ENCODE measurements around the gene DARS1.

DNA sequence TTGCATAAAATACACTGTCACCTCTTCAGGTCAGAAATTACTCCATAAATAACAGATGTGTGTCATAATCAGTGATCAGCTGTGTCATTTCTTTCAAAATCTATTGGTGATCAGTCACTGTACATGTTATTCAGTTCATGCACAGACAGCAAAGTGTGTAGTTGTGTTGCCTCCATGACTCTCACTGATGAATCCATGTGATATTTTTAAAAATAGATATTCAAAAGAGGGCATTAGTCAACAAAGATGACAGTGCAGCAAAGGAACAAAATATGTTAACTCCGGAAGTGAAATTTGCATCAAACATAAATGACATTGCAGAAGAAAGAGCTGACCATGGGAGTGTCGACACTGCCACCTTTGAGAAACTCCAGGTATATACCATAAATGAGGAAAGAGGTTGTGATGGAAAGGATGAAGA lies 92.0 kb downstream of the DARS1 start:
- TF ChIP-seq, protein P1, sequence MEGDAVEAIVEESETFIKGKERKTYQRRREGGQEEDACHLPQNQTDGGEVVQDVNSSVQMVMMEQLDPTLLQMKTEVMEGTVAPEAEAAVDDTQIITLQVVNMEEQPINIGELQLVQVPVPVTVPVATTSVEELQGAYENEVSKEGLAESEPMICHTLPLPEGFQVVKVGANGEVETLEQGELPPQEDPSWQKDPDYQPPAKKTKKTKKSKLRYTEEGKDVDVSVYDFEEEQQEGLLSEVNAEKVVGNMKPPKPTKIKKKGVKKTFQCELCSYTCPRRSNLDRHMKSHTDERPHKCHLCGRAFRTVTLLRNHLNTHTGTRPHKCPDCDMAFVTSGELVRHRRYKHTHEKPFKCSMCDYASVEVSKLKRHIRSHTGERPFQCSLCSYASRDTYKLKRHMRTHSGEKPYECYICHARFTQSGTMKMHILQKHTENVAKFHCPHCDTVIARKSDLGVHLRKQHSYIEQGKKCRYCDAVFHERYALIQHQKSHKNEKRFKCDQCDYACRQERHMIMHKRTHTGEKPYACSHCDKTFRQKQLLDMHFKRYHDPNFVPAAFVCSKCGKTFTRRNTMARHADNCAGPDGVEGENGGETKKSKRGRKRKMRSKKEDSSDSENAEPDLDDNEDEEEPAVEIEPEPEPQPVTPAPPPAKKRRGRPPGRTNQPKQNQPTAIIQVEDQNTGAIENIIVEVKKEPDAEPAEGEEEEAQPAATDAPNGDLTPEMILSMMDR (conservative IDR thresholded peaks at IDR 0.05; ENCODE audit: low read depth, low read length) = no peak
- no peak for TF ChIP-seq EZH2 (IDR thresholded peaks at IDR 0.05; ENCODE audit: low read length, unreplicated experiment)

Data from PC-3 (cell line).